ENCODE results near the gene ICA1.

The ICA1 gene

GRCh38 chr7:8197994-8198698 is 63.8 kb downstream of the ICA1 start:
- H3K4me3 ChIP-seq (ENCODE audit: low read depth, low read length) = no peak overlapping the region
- in situ Hi-C loops (cut with HindIII; ENCODE audit: low sequenced_read_pairs) = no loop called here
- no peak for TF ChIP-seq CTCF (IDR thresholded peaks at IDR 0.05; ENCODE audit: low read depth, low read length, missing control alignments)
- DNase-seq (ENCODE audit: low read depth) = no peak

- no peak for DNase-seq (ENCODE audit: low read depth)
- in situ Hi-C loops (cut with HindIII; ENCODE audit: low sequenced_read_pairs) = no loop called here
- TF ChIP-seq CTCF (IDR thresholded peaks at IDR 0.05; ENCODE audit: low read depth, low read length, missing control alignments) = no peak
- no peak overlapping the region for H3K4me3 ChIP-seq (ENCODE audit: low read depth, low read length)
These were observed 69.1 kb downstream of the ICA1 start for GRCh38 chr7:8192897-8193296.

- no peak overlapping the region for H3K4me3 ChIP-seq (ENCODE audit: low read depth, low read length)
- TF ChIP-seq CTCF (IDR thresholded peaks at IDR 0.05; ENCODE audit: low read depth, low read length, missing control alignments) = peak; percentile 71
- DNase-seq (ENCODE audit: low read depth) = peak; percentile 53
- in situ Hi-C loops (cut with HindIII; ENCODE audit: low sequenced_read_pairs) = no loop called here
These were observed 71.7 kb downstream of the ICA1 start for GRCh38 chr7:8190119-8190895.

- no peak overlapping the region for H3K4me3 ChIP-seq (ENCODE audit: low read depth, low read length)
- in situ Hi-C loops (cut with HindIII; ENCODE audit: low sequenced_read_pairs) = no loop called here
- TF ChIP-seq CTCF (IDR thresholded peaks at IDR 0.05; ENCODE audit: low read depth, low read length, missing control alignments) = no peak
- DNase-seq (ENCODE audit: low read depth) = no peak
These were observed 72.3 kb downstream of the ICA1 start for GRCh38 chr7:8189625-8190024.

GRCh38 chr7:8185926-8186683 is 75.9 kb downstream of the ICA1 start:
- no peak for TF ChIP-seq CTCF (IDR thresholded peaks at IDR 0.05; ENCODE audit: low read depth, low read length, missing control alignments)
- no peak for DNase-seq (ENCODE audit: low read depth)
- in situ Hi-C loops (cut with HindIII; ENCODE audit: low sequenced_read_pairs) = no loop called here
- H3K4me3 ChIP-seq (ENCODE audit: low read depth, low read length) = no peak overlapping the region

GRCh38 chr7:8184221-8184620 is 77.7 kb downstream of the ICA1 start:
- in situ Hi-C loops (cut with HindIII; ENCODE audit: low sequenced_read_pairs) = no loop called here
- DNase-seq (ENCODE audit: low read depth) = no peak
- no peak overlapping the region for H3K4me3 ChIP-seq (ENCODE audit: low read depth, low read length)
- no peak for TF ChIP-seq CTCF (IDR thresholded peaks at IDR 0.05; ENCODE audit: low read depth, low read length, missing control alignments)
